HL-60 (cell line): ENCODE results near the gene TUBB.
"Not testable (repeated sequence)": the region's sequence is repeated elsewhere in the genome, so short reads cannot be mapped to it uniquely, and the experiment has no call there.

Experiments
- GABPA ChIP-seq: IDR thresholded peaks from 2 replicates; pipeline ENCODE4 v1.6.1; 2012; ENCODE audit warnings: low read depth
- POLR2AphosphoS5 ChIP-seq: IDR thresholded peaks from 2 replicates; pipeline ENCODE4 v1.6.1; 2012; ENCODE audit warnings: low read depth
- SPI1 ChIP-seq: IDR thresholded peaks from 2 replicates; pipeline ENCODE4 v1.6.1; 2012; ENCODE audit warnings: low read depth, mild to moderate bottlenecking, borderline replicate concordance
- TF ChIP-seq, protein P1 (sequence below): IDR thresholded peaks from one replicate; pipeline ENCODE4 v1.5.1; 2011; ENCODE audit warnings: low read length, control low read depth, inconsistent platforms; ENCODE audit not compliant: insufficient read depth
- TF ChIP-seq, protein P2 (sequence below): IDR thresholded peaks from 2 replicates; pipeline ENCODE4 v1.6.1; 2012; ENCODE audit warnings: low read depth; ENCODE audit not compliant: insufficient replicate concordance

DNA sequence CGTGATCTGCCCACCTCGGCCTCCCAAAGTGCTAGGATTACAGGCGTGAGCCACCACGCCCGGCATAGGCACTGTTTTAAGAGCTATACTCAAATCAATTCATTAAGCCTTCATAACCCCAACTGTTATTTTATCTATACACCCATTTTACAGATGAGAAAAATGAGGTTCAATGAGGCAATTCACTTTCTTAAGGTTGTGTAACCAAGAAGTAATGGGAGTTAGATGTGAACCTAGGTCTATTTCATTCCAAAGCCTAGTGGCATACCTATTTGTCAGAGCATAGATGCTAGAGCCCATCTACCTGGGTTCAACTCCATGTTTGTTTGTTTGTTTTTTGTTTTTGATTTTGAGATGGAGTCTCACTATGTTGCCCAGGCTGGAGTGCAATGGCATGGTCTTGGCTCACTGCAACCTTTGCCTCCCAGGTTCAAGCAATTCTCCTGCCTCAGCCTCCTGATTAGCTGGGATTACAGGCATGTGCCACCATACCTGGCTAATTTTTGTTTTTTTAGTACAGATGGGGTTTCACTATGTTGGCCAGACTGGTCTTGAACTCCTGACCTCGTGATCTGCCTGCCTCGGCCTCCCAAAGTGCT is 36.4 kb downstream of the TUBB start:
- TF ChIP-seq, protein P1, sequence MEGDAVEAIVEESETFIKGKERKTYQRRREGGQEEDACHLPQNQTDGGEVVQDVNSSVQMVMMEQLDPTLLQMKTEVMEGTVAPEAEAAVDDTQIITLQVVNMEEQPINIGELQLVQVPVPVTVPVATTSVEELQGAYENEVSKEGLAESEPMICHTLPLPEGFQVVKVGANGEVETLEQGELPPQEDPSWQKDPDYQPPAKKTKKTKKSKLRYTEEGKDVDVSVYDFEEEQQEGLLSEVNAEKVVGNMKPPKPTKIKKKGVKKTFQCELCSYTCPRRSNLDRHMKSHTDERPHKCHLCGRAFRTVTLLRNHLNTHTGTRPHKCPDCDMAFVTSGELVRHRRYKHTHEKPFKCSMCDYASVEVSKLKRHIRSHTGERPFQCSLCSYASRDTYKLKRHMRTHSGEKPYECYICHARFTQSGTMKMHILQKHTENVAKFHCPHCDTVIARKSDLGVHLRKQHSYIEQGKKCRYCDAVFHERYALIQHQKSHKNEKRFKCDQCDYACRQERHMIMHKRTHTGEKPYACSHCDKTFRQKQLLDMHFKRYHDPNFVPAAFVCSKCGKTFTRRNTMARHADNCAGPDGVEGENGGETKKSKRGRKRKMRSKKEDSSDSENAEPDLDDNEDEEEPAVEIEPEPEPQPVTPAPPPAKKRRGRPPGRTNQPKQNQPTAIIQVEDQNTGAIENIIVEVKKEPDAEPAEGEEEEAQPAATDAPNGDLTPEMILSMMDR, result not testable (repeated sequence)
- TF ChIP-seq, protein P2, sequence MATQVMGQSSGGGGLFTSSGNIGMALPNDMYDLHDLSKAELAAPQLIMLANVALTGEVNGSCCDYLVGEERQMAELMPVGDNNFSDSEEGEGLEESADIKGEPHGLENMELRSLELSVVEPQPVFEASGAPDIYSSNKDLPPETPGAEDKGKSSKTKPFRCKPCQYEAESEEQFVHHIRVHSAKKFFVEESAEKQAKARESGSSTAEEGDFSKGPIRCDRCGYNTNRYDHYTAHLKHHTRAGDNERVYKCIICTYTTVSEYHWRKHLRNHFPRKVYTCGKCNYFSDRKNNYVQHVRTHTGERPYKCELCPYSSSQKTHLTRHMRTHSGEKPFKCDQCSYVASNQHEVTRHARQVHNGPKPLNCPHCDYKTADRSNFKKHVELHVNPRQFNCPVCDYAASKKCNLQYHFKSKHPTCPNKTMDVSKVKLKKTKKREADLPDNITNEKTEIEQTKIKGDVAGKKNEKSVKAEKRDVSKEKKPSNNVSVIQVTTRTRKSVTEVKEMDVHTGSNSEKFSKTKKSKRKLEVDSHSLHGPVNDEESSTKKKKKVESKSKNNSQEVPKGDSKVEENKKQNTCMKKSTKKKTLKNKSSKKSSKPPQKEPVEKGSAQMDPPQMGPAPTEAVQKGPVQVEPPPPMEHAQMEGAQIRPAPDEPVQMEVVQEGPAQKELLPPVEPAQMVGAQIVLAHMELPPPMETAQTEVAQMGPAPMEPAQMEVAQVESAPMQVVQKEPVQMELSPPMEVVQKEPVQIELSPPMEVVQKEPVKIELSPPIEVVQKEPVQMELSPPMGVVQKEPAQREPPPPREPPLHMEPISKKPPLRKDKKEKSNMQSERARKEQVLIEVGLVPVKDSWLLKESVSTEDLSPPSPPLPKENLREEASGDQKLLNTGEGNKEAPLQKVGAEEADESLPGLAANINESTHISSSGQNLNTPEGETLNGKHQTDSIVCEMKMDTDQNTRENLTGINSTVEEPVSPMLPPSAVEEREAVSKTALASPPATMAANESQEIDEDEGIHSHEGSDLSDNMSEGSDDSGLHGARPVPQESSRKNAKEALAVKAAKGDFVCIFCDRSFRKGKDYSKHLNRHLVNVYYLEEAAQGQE, result not testable (repeated sequence)
- not testable (repeated sequence) for TF ChIP-seq POLR2AphosphoS5, GABPA, SPI1
